Cardiac fibroblast (primary cell): ENCODE results near the gene CHD2.
A peak's percentile ranks its signal among the peaks of the same experiment; 100 is the strongest.

Source experiments
- DNase-seq, 2 donors: peaks; one replicate each; pipeline versions ENCODE4 v3.0.0 to v3.0.0-alpha.2; 2010; ENCODE audit warnings: low read depth in 2 of 2
- H3K4me3 ChIP-seq, 2 donors: replicated peaks in 1 of 2; 1 replicate in 1 of 2; 2 replicates in 1 of 2; pipeline ENCODE4 v1.5.1; 2011; ENCODE audit warnings: low read depth in 2 of 2, low read length in 2 of 2, mild to moderate bottlenecking in 2 of 2, moderate library complexity in 1 of 2
- CTCF ChIP-seq: IDR thresholded peaks from one replicate; pipeline ENCODE4 v1.5.1; 2011; ENCODE audit warnings: low read depth, mild to moderate bottlenecking, low read length, inconsistent platforms

CHD2 gene

GRCh38 chr15:92921215-92922131 is 21.3 kb downstream of the CHD2 start:
- no peak overlapping the region for H3K4me3 ChIP-seq
- DNase-seq = peak in 1 of 2 donors; percentile 83
- no peak for TF ChIP-seq CTCF

GRCh38 chr15:92922418-92923002 is 22.4 kb downstream of the CHD2 start:
- no peak overlapping the region for H3K4me3 ChIP-seq
- TF ChIP-seq CTCF = no peak
- DNase-seq = no peak

- no peak for TF ChIP-seq CTCF
- DNase-seq = no peak
- H3K4me3 ChIP-seq = no peak overlapping the region
Observed at GRCh38 chr15:92924216-92924615, 24.1 kb downstream of the CHD2 start.

- TF ChIP-seq CTCF = no peak
- DNase-seq = no peak
- no peak overlapping the region for H3K4me3 ChIP-seq
Observed at GRCh38 chr15:92925454-92925853, 25.3 kb downstream of the CHD2 start.

GRCh38 chr15:92928225-92928750 is 28.2 kb downstream of the CHD2 start:
- no peak overlapping the region for H3K4me3 ChIP-seq
- no peak for TF ChIP-seq CTCF
- no peak for DNase-seq

GRCh38 chr15:92929002-92929401 is 28.9 kb downstream of the CHD2 start:
- no peak overlapping the region for H3K4me3 ChIP-seq
- DNase-seq = no peak
- TF ChIP-seq CTCF = no peak
